ENCODE data around the gene STPG1. TPM values are rescaled to one million over a fixed set of nuclear protein-coding genes. Genes with fewer than 3 reads are reported as not detected.

Gene STPG1
- total RNA-seq, 5 donors from 2014 or later (not counting 1 experiment from before 2014, with no cell fraction given): 3.4 to 5.6 (median 5.4) TPM

DNA sequence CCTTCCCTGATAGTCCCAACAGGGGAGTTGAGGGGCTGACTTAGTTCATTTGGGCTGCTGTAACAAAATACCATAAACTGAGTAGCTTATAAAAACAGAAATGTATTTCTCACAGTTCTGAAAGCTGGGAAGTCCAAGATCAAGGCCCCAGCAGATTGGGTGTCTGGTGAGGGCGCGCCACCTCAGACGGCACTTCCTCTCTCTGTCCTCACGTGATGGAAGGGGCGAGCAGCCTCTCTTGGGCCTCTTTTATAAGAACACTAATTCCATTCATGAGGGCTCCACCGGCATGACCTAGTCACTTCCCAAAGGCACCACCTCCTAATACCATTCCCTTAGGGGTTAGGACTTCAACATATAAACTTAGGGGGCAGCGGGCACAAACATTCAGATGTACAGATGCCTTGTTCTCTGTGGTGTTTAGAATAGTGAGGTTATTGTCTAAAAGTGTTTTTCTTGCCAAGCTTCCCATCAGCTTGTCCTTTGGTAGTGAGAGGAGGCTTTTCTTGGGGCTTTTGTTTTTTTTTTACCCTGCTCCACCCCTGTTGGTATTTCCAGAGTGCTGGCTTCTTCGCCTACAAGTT lies 22.3 kb upstream of the STPG1 start:
- no peaks in the 10 kb centered on the region for H3K27me3 ChIP-seq (replicated peaks in 1 of 2; ENCODE audit: control insufficient read depth in 2 of 2, extremely low read depth in 1 of 2, insufficient read depth in 2 of 2, low read length in 1 of 2)
- peak in 4 of 35 experiments; percentile 4 to 13 (median 9) for DNase-seq
- Mint-ChIP-seq H3K27ac (peak overlapping the region in 1 of 2 donors; percentile 64), H3K36me3 (peaks cover 43% of the 10 kb centered on the region), H3K9me3 (no peaks in the 10 kb centered on the region), H3K4me3 (no peak overlapping the region), H3K4me1 (peaks cover 39 to 70% (median 41%) of the 10 kb centered on the region in 3 donors), H3K27me3 (no peaks in the 10 kb centered on the region)
- CTCF ChIA-PET: interaction anchor here in 1 of 2 donors (1.5 kb wide), 1 partner anchor 21 kb away, joined by 4 read pairs; the partner anchor contains the start of gene NIPAL3
- no peak overlapping the region for H3K4me3 ChIP-seq (ENCODE audit: control insufficient read depth in 1 of 2, extremely low read depth in 1 of 2, low read length in 1 of 2)
- H3K4me1 ChIP-seq (ENCODE audit: control insufficient read depth in 1 of 2, extremely low read depth in 1 of 2, insufficient read depth in 2 of 2, low read length in 2 of 2): peaks cover 0 to 11% of the 10 kb centered on the region in 2 experiments
- H3K36me3 ChIP-seq (ENCODE audit: control insufficient read depth in 2 of 2, extremely low read depth in 1 of 2, insufficient read depth in 1 of 2, low read length in 1 of 2): peaks cover under 1 to 52% of the 10 kb centered on the region in 2 donors
- H3K27ac ChIP-seq (ENCODE audit: low read length): no peak overlapping the region
- H3K9me3 ChIP-seq: no peaks in the 10 kb centered on the region
- no CpG with 5 or more reads among the region's 8 CpGs for WGBS (ENCODE audit: insufficient coverage)
- peak in 2 of 4 experiments; percentile 38 to 40 for ATAC-seq (replicated peaks in 1 of 4)
- POLR2A ChIA-PET: interaction anchor here in 1 of 2 donors (0.7 kb wide), 1 partner anchor 95 kb away, joined by 3 read pairs; no protein-coding TSS in a partner anchor

DNA sequence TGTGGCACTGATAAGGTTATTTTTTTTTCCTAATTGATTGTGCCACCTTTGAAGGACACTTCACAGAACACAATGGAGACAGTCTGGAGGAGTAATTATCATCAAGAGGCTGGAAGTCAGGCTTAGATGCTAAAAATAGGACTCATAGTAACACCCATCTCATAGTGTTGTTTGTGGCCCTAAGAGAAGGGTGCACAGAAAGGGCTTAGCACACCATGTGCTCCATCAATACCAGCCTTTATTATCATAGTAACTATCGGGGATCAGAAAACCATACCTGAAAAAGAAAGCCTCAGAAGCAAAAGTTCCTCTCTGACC lies 13.9 kb upstream of the STPG1 start:
- no peaks in the 10 kb centered on the region for H3K9me3 ChIP-seq
- Mint-ChIP-seq H3K4me1 (peaks cover 68 to 77% (median 70%) of the 10 kb centered on the region in 3 donors), H3K36me3 (peaks cover 67% of the 10 kb centered on the region), H3K4me3 (no peak overlapping the region), H3K9me3 (no peaks in the 10 kb centered on the region), H3K27ac (no peak overlapping the region), H3K27me3 (no peaks in the 10 kb centered on the region)
- WGBS (ENCODE audit: insufficient coverage): 100% methylated on average over 1 of the region's 1 CpG
- no peak overlapping the region for H3K4me3 ChIP-seq (ENCODE audit: control insufficient read depth in 1 of 2, extremely low read depth in 1 of 2, low read length in 1 of 2)
- ChIA-PET CTCF (interaction anchor here in 1 of 2 donors (0.7 kb wide), 1 partner anchor 97 kb away, joined by 3 read pairs; no protein-coding TSS in a partner anchor), POLR2A (no interaction called here)
- ATAC-seq (replicated peaks in 1 of 4) (no peak), DNase-seq (no peak)
- no peak overlapping the region for H3K27ac ChIP-seq (ENCODE audit: low read length)
- no peaks in the 10 kb centered on the region for H3K27me3 ChIP-seq (replicated peaks in 1 of 2; ENCODE audit: control insufficient read depth in 2 of 2, extremely low read depth in 1 of 2, insufficient read depth in 2 of 2, low read length in 1 of 2)
- H3K4me1 ChIP-seq (ENCODE audit: control insufficient read depth in 1 of 2, extremely low read depth in 1 of 2, insufficient read depth in 2 of 2, low read length in 2 of 2): peaks cover 0 to 12% of the 10 kb centered on the region in 2 experiments
- peaks cover 0 to 64% of the 10 kb centered on the region in 2 donors for H3K36me3 ChIP-seq (ENCODE audit: control insufficient read depth in 2 of 2, extremely low read depth in 1 of 2, insufficient read depth in 1 of 2, low read length in 1 of 2)

- Mint-ChIP-seq H3K27me3 (no peaks in the 10 kb centered on the region), H3K9me3 (no peaks in the 10 kb centered on the region), H3K4me1 (peaks cover 72 to 77% (median 75%) of the 10 kb centered on the region in 3 donors), H3K27ac (no peak overlapping the region), H3K4me3 (no peak overlapping the region), H3K36me3 (peaks cover 72% of the 10 kb centered on the region)
- Histone ChIP-seq H3K4me3 (ENCODE audit: control insufficient read depth in 1 of 2, extremely low read depth in 1 of 2, low read length in 1 of 2) (no peak overlapping the region), H3K9me3 (no peaks in the 10 kb centered on the region), H3K27ac (ENCODE audit: low read length) (no peak overlapping the region), H3K27me3 (replicated peaks in 1 of 2; ENCODE audit: control insufficient read depth in 2 of 2, extremely low read depth in 1 of 2, insufficient read depth in 2 of 2, low read length in 1 of 2) (no peaks in the 10 kb centered on the region), H3K4me1 (ENCODE audit: control insufficient read depth in 1 of 2, extremely low read depth in 1 of 2, insufficient read depth in 2 of 2, low read length in 2 of 2) (peaks cover 0 to 12% of the 10 kb centered on the region in 2 experiments), H3K36me3 (ENCODE audit: control insufficient read depth in 2 of 2, extremely low read depth in 1 of 2, insufficient read depth in 1 of 2, low read length in 1 of 2) (peaks cover 0 to 66% of the 10 kb centered on the region in 2 donors)
- ATAC-seq (replicated peaks in 1 of 4) (no peak), DNase-seq (no peak)
- 100% methylated on average over 3 of the region's 7 CpGs for WGBS (ENCODE audit: insufficient coverage)
- ChIA-PET CTCF (no interaction called here), POLR2A (no interaction called here)
Measured at GRCh38 chr1:24426744-24427544, 13.4 kb upstream of the STPG1 start.

GRCh38 chr1:24425922-24426321 lies 12.3 kb upstream of the STPG1 start:
- Histone ChIP-seq H3K9me3 (no peaks in the 10 kb centered on the region), H3K4me3 (ENCODE audit: control insufficient read depth in 1 of 2, extremely low read depth in 1 of 2, low read length in 1 of 2) (no peak overlapping the region), H3K27me3 (replicated peaks in 1 of 2; ENCODE audit: control insufficient read depth in 2 of 2, extremely low read depth in 1 of 2, insufficient read depth in 2 of 2, low read length in 1 of 2) (no peaks in the 10 kb centered on the region), H3K36me3 (ENCODE audit: control insufficient read depth in 2 of 2, extremely low read depth in 1 of 2, insufficient read depth in 1 of 2, low read length in 1 of 2) (peaks cover 9 to 68% of the 10 kb centered on the region in 2 donors), H3K4me1 (ENCODE audit: control insufficient read depth in 1 of 2, extremely low read depth in 1 of 2, insufficient read depth in 2 of 2, low read length in 2 of 2) (peaks cover 0 to 13% of the 10 kb centered on the region in 2 experiments), H3K27ac (ENCODE audit: low read length) (no peak overlapping the region)
- WGBS (ENCODE audit: insufficient coverage): no CpG with 5 or more reads among the region's 7 CpGs
- peaks cover 76 to 78% (median 76%) of the 10 kb centered on the region in 3 donors for H3K4me1 Mint-ChIP-seq
- H3K36me3 Mint-ChIP-seq: peaks cover 72% of the 10 kb centered on the region
- ChIA-PET CTCF (no interaction called here), POLR2A (interaction anchor here in 1 of 2 donors (0.6 kb wide), 1 partner anchor 52 kb away, joined by 4 read pairs; no protein-coding TSS in a partner anchor)
- no peak for ATAC-seq (replicated peaks in 1 of 4)
- H3K9me3 Mint-ChIP-seq: no peaks in the 10 kb centered on the region
- H3K4me3 Mint-ChIP-seq: no peak overlapping the region
- no peaks in the 10 kb centered on the region for H3K27me3 Mint-ChIP-seq
- H3K27ac Mint-ChIP-seq: no peak overlapping the region
- DNase-seq: no peak

DNA sequence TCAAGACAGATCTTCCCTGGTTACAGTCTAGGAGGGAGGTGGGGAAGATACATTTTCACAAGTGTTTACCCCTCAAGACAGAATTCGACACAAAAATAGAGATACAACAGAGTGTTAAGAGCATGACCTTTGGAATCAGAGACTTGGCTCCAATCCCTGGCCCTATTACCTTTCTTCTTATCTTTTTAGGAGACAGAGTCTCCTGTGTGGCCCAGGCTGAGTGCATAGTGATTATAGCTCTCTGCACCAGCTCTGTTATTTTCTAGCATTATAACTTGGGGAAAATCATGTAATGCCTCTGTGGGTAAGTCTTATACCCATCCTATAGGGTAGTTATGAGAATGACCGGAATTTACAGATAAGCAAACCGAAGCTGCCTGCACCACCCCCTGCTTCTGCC lies 11.9 kb upstream of the STPG1 start:
- H3K4me1 ChIP-seq (ENCODE audit: control insufficient read depth in 1 of 2, extremely low read depth in 1 of 2, insufficient read depth in 2 of 2, low read length in 2 of 2): peaks cover 0 to 13% of the 10 kb centered on the region in 2 experiments
- H3K36me3 ChIP-seq (ENCODE audit: control insufficient read depth in 2 of 2, extremely low read depth in 1 of 2, insufficient read depth in 1 of 2, low read length in 1 of 2): peaks cover 10 to 72% of the 10 kb centered on the region in 2 donors
- H3K27me3 Mint-ChIP-seq: no peaks in the 10 kb centered on the region
- no peaks in the 10 kb centered on the region for H3K27me3 ChIP-seq (replicated peaks in 1 of 2; ENCODE audit: control insufficient read depth in 2 of 2, extremely low read depth in 1 of 2, insufficient read depth in 2 of 2, low read length in 1 of 2)
- no peak overlapping the region for H3K27ac ChIP-seq (ENCODE audit: low read length)
- POLR2A ChIA-PET: interaction anchor here in 1 of 2 donors (1.0 kb wide), 1 partner anchor 39 kb away, joined by 3 read pairs; no protein-coding TSS in a partner anchor
- no peaks in the 10 kb centered on the region for H3K9me3 ChIP-seq
- H3K36me3 Mint-ChIP-seq: peaks cover 72% of the 10 kb centered on the region
- 100% methylated on average over 1 of the region's 3 CpGs for WGBS (ENCODE audit: insufficient coverage)
- CTCF ChIA-PET: no interaction called here
- no peak overlapping the region for H3K4me3 ChIP-seq (ENCODE audit: control insufficient read depth in 1 of 2, extremely low read depth in 1 of 2, low read length in 1 of 2)
- H3K4me1 Mint-ChIP-seq: peaks cover 74 to 79% (median 79%) of the 10 kb centered on the region in 3 donors
- DNase-seq (no peak), ATAC-seq (replicated peaks in 1 of 4) (no peak)
- H3K27ac Mint-ChIP-seq: no peak overlapping the region
- H3K4me3 Mint-ChIP-seq: no peak overlapping the region
- no peaks in the 10 kb centered on the region for H3K9me3 Mint-ChIP-seq

DNA sequence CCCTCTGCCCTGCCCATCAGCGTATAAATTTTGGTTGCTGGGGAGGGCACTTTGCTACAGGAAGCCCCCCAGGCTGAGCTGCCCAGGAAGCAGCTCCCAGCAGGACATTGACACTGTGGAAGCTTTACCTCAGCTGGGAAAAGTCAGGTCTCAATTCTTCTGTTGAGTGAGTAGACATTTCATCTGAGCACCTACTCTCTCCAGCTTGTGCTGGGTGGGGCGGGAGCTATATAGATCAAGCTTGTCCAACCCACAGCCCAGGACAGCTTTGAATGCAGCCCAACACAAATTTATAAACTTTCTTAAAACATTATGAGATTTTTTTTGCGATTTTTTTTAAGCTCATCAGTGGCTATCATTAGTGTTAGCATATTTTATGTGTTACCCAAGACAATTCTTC lies 11.4 kb upstream of the STPG1 start:
- H3K4me1 ChIP-seq (ENCODE audit: control insufficient read depth in 1 of 2, extremely low read depth in 1 of 2, insufficient read depth in 2 of 2, low read length in 2 of 2): peaks cover 0 to 13% of the 10 kb centered on the region in 2 experiments
- Mint-ChIP-seq H3K4me3 (no peak overlapping the region), H3K27me3 (no peaks in the 10 kb centered on the region), H3K27ac (no peak overlapping the region), H3K36me3 (peaks cover 74% of the 10 kb centered on the region), H3K4me1 (peaks cover 75 to 83% (median 81%) of the 10 kb centered on the region in 3 donors), H3K9me3 (no peaks in the 10 kb centered on the region)
- ChIA-PET POLR2A (interaction anchor here in 1 of 2 donors (1.0 kb wide), 1 partner anchor 39 kb away, joined by 3 read pairs; no protein-coding TSS in a partner anchor), CTCF (interaction anchor here (0.6 to 1.6 kb wide), 3 partner anchors 10 to 145 kb away, joined by 3 to 6 read pairs (median 3); partner anchors contain the start of gene NIPAL3 (in 1 of the 2))
- DNase-seq: no peak
- H3K36me3 ChIP-seq (ENCODE audit: control insufficient read depth in 2 of 2, extremely low read depth in 1 of 2, insufficient read depth in 1 of 2, low read length in 1 of 2): peaks cover 12 to 76% of the 10 kb centered on the region in 2 donors
- no peak overlapping the region for H3K4me3 ChIP-seq (ENCODE audit: control insufficient read depth in 1 of 2, extremely low read depth in 1 of 2, low read length in 1 of 2)
- ATAC-seq (replicated peaks in 1 of 4): no peak
- WGBS (ENCODE audit: insufficient coverage): 100% methylated on average over 1 of the region's 3 CpGs
- no peaks in the 10 kb centered on the region for H3K9me3 ChIP-seq
- no peak overlapping the region for H3K27ac ChIP-seq (ENCODE audit: low read length)
- no peaks in the 10 kb centered on the region for H3K27me3 ChIP-seq (replicated peaks in 1 of 2; ENCODE audit: control insufficient read depth in 2 of 2, extremely low read depth in 1 of 2, insufficient read depth in 2 of 2, low read length in 1 of 2)

All from T-cell (primary cell).